ENCODE measurements around the gene IL10. TPM values are rescaled to one million over a fixed set of nuclear protein-coding genes. Genes with fewer than 3 reads are reported as not detected.
"Not testable (repeated sequence)": the region's sequence is repeated elsewhere in the genome, so short reads cannot be mapped to it uniquely, and the experiment has no call there.

The IL10 gene
- total RNA-seq, 2 donors from 2014 or later: 0.17 to 0.29 TPM

GRCh38 chr1:206770531-206771337 is 1.6 kb downstream of the IL10 start, which contains the start of gene IL19:
TSS of gene IL19 (plus strand) at chr1:206770773. CDS start at chr1:206836663, 65,890 bp downstream.
- Histone ChIP-seq H3K27ac (peak within 1 kb of the TSS; percentile 40), H3K4me3 (no peak within 1 kb of the TSS), H3K9me3 (no peaks in the 10 kb centered on the region), H3K4me1 (no peaks in the 10 kb centered on the region), H3K27me3 (no peaks in the 10 kb centered on the region), H3K9ac (ENCODE audit: low read depth in 2 of 2, low read length in 2 of 2) (no peak within 1 kb of the TSS), H3K36me3 (no peaks in the 10 kb centered on the region)
- DNase-seq: no peak
- intact Hi-C loops (cut with DNase I): no loop called here
- TF ChIP-seq CTCF (IDR thresholded peaks at IDR 0.05): no peak

- intact Hi-C loops (cut with DNase I): no loop called here
- H3K4me3 ChIP-seq: no peak overlapping the region
- DNase-seq: no peak
Measured at GRCh38 chr1:206769304-206769731, 3.0 kb downstream of the IL10 start.

GRCh38 chr1:206768472-206769303 is 3.6 kb downstream of the IL10 start:
- Histone ChIP-seq H3K36me3 (no peaks in the 10 kb centered on the region), H3K9ac (ENCODE audit: low read depth in 2 of 2, low read length in 2 of 2) (no peak overlapping the region), H3K27ac (no peak overlapping the region), H3K27me3 (no peaks in the 10 kb centered on the region), H3K4me1 (no peaks in the 10 kb centered on the region), H3K4me3 (no peak overlapping the region), H3K9me3 (no peaks in the 10 kb centered on the region)
- intact Hi-C loops (cut with DNase I): no loop called here
- no peak for TF ChIP-seq CTCF (IDR thresholded peaks at IDR 0.05)
- no peak for DNase-seq

More at GRCh38 chr1:206769304-206769731, 3.0 kb downstream of the IL10 start:
- Histone ChIP-seq H3K36me3 (no peaks in the 10 kb centered on the region), H3K9ac (ENCODE audit: low read depth in 2 of 2, low read length in 2 of 2) (no peak overlapping the region), H3K4me1 (no peaks in the 10 kb centered on the region), H3K27ac (no peak overlapping the region), H3K27me3 (no peaks in the 10 kb centered on the region), H3K9me3 (no peaks in the 10 kb centered on the region)
- no peak for TF ChIP-seq CTCF (IDR thresholded peaks at IDR 0.05)

GRCh38 chr1:206766251-206766856 is 5.9 kb downstream of the IL10 start:
- Histone ChIP-seq H3K36me3 (no peaks in the 10 kb centered on the region), H3K27me3 (no peaks in the 10 kb centered on the region), H3K9me3 (no peaks in the 10 kb centered on the region), H3K9ac (ENCODE audit: low read depth in 2 of 2, low read length in 2 of 2) (no peak overlapping the region), H3K27ac (no peak overlapping the region), H3K4me3 (no peak overlapping the region), H3K4me1 (no peaks in the 10 kb centered on the region)
- TF ChIP-seq CTCF (IDR thresholded peaks at IDR 0.05): no peak
- intact Hi-C loops (cut with DNase I): no loop called here
- peak; percentile 45 for DNase-seq

GRCh38 chr1:206765771-206766170 is 6.5 kb downstream of the IL10 start:
- DNase-seq; H3K36me3 ChIP-seq; H3K4me3 ChIP-seq; H3K4me1 ChIP-seq; H3K9me3 ChIP-seq; H3K27me3 ChIP-seq; H3K9ac ChIP-seq (ENCODE audit: low read depth in 2 of 2, low read length in 2 of 2); H3K27ac ChIP-seq; intact Hi-C loops (cut with DNase I): not testable (repeated sequence)

- H3K36me3 ChIP-seq; DNase-seq; H3K27me3 ChIP-seq; H3K4me3 ChIP-seq; intact Hi-C loops (cut with DNase I); H3K9ac ChIP-seq (ENCODE audit: low read depth in 2 of 2, low read length in 2 of 2); H3K9me3 ChIP-seq; H3K4me1 ChIP-seq; H3K27ac ChIP-seq: not testable (repeated sequence)
Measured at GRCh38 chr1:206762741-206763364, 9.4 kb downstream of the IL10 start.

Measured in colonic mucosa (tissue), 4 donors.